CD14-positive monocyte (primary cell): ENCODE results near the gene ZNF391. TPM values are rescaled to one million over a fixed set of nuclear protein-coding genes. Genes with fewer than 3 reads are reported as not detected.

Source experiments
- DNase-seq, 3 donors: peaks; one replicate each; pipeline ENCODE4 v3.0.0-alpha.2; 2011 to 2022
- H2AFZ ChIP-seq: 2 replicates; pipeline ENCODE4 v1.6.0; 2012; ENCODE audit warnings: mild to moderate bottlenecking, low read depth, low read length, inconsistent platforms; ENCODE audit not compliant: insufficient read depth, poor library complexity, severe bottlenecking
- H3K27ac ChIP-seq, 2 donors: 1 replicate in 1 of 2; 2 replicates in 1 of 2; pipeline ENCODE4 v1.5.1; 2012 to 2013; ENCODE audit warnings: low read length in 2 of 2, control low read depth in 1 of 2, inconsistent platforms in 1 of 2, low read depth in 1 of 2, mild to moderate bottlenecking in 1 of 2
- H3K27me3 ChIP-seq, 2 donors: one replicate each; pipeline versions ENCODE4 v1.6.0 to v1.6.1; 2011 to 2013; ENCODE audit warnings: low read length in 2 of 2; ENCODE audit not compliant: control insufficient read depth in 2 of 2, insufficient read depth in 2 of 2
- H3K36me3 ChIP-seq, 2 donors: replicated peaks in 1 of 2; 1 replicate in 1 of 2; 2 replicates in 1 of 2; pipeline versions ENCODE4 v1.5.1 to v1.6.1; 2012 to 2013; ENCODE audit warnings: low read length in 2 of 2, control low read depth in 1 of 2, inconsistent platforms in 1 of 2, mild to moderate bottlenecking in 1 of 2; ENCODE audit not compliant: insufficient read depth in 2 of 2, control insufficient read depth in 1 of 2
- H3K4me1 ChIP-seq, 2 donors: 1 replicate in 1 of 2; 2 replicates in 1 of 2; pipeline versions ENCODE4 v1.5.1 to v1.6.1; 2012 to 2013; ENCODE audit warnings: low read length in 2 of 2, control low read depth in 1 of 2, inconsistent platforms in 1 of 2, mild to moderate bottlenecking in 1 of 2, moderate library complexity in 1 of 2; ENCODE audit not compliant: insufficient read depth in 2 of 2, control insufficient read depth in 1 of 2
- H3K4me2 ChIP-seq: replicated peaks from 2 replicates; pipeline ENCODE3; 2012; ENCODE audit warnings: low read length, moderate library complexity, mild to moderate bottlenecking; ENCODE audit not compliant: poor library complexity, severe bottlenecking; ENCODE audit errors: extremely low read depth
- H3K4me3 ChIP-seq, 3 experiments: fragments of 200-600 bp in 1 of 3; sonication (generic) in 1 of 3; replicated peaks in 1 of 3; 1 replicate in 2 of 3; 2 replicates in 1 of 3; pipeline ENCODE4 v1.5.1; 2011 to 2013; ENCODE audit warnings: low read length in 3 of 3, mild to moderate bottlenecking in 3 of 3, control low read depth in 2 of 3, low read depth in 2 of 3, inconsistent platforms in 1 of 3, moderate library complexity in 1 of 3
- H3K79me2 ChIP-seq: 2 replicates; pipeline ENCODE4 v1.6.0; 2012; ENCODE audit warnings: mild to moderate bottlenecking, control low read depth, inconsistent platforms, low read length, moderate library complexity; ENCODE audit not compliant: insufficient read depth
- H3K9ac ChIP-seq: 2 replicates; pipeline ENCODE4 v1.6.0; 2017; ENCODE audit warnings: low read length, mild to moderate bottlenecking; ENCODE audit not compliant: insufficient read depth, poor library complexity, severe bottlenecking
- H3K9me3 ChIP-seq, 2 donors: replicated peaks in 1 of 2; 1 replicate in 1 of 2; 2 replicates in 1 of 2; pipeline versions ENCODE4 v1.5.1 to v1.6.1; 2012 to 2013; ENCODE audit warnings: low read length in 2 of 2, control low read depth in 1 of 2; ENCODE audit not compliant: control insufficient read depth in 1 of 2, insufficient read depth in 1 of 2
- H4K20me1 ChIP-seq: 2 replicates; pipeline ENCODE4 v1.6.0; 2012; ENCODE audit warnings: mild to moderate bottlenecking, low read length, control low read depth, moderate library complexity; ENCODE audit not compliant: insufficient read depth
- H3K27ac Mint-ChIP-seq, 7 donors: one replicate each; pipeline ENCODE4 v1.8.0; 2020; ENCODE audit warnings: mild to moderate bottlenecking in 7 of 7, mixed read lengths in 7 of 7, moderate library complexity in 6 of 7, inconsistent platforms in 2 of 7
- H3K27me3 Mint-ChIP-seq, 3 donors: one replicate each; pipeline ENCODE4 v1.8.0; 2021 to 2022; ENCODE audit warnings: low read depth in 3 of 3, mild to moderate bottlenecking in 3 of 3, mixed read lengths in 3 of 3, moderate library complexity in 3 of 3, inconsistent platforms in 1 of 3
- H3K36me3 Mint-ChIP-seq, 2 donors: one replicate each; pipeline ENCODE4 v1.8.0; 2020; ENCODE audit warnings: mixed read lengths in 2 of 2, inconsistent platforms in 1 of 2, mild to moderate bottlenecking in 1 of 2
- H3K4me1 Mint-ChIP-seq: one replicate; pipeline ENCODE4 v1.8.0; 2020; ENCODE audit warnings: mild to moderate bottlenecking, mixed read lengths
- H3K4me3 Mint-ChIP-seq, 2 donors: one replicate each; pipeline ENCODE4 v1.8.0; 2020; ENCODE audit warnings: mild to moderate bottlenecking in 2 of 2, mixed read lengths in 2 of 2, moderate library complexity in 1 of 2
- H3K9me3 Mint-ChIP-seq, 7 donors: one replicate each; pipeline ENCODE4 v1.8.0; 2020 to 2022; ENCODE audit warnings: mixed read lengths in 7 of 7, mild to moderate bottlenecking in 6 of 7, moderate library complexity in 6 of 7, inconsistent platforms in 2 of 7
- WGBS: methylation state at CpG from one replicate; pipeline ENCODE4 v1.1.5; 2013; ENCODE audit warnings: missing lambda C conversion rate; ENCODE audit not compliant: insufficient coverage; 5-methylcytosine and 5-hydroxymethylcytosine counted together
- intact Hi-C, 2 donors: fragments of 100-400 bp; cut with micrococcal nuclease; formaldehyde crosslinking; loops; one replicate each; pipeline versions ENCODE4 v1.15.0 to v1.15.1; 2023
- polyA plus RNA-seq, 3 donors: library from polyadenylated mRNA; depleted of rRNA in 1 of 3; unstranded in 2 of 3; stranded (reverse) in 1 of 3; fragments of 300-500 nt in 2 of 3; fragments of >200 nt in 1 of 3; fragmentation: Illumina TruSeq in 2 of 3; gene quantifications; 1 replicate in 2 of 3; 2 replicates in 1 of 3; pipeline ENCODE4 v1.2.3, GENCODE V29; 2012 to 2021
- TF ChIP-seq, protein P1 (sequence below): fragments of 200-600 bp; IDR thresholded peaks from one replicate; pipeline ENCODE4 v1.8.0; 2022; ENCODE audit warnings: antibody characterized with exemption, mild to moderate bottlenecking

The ZNF391 gene
- polyA plus RNA-seq, 3 donors: 0.07 to 0.17 TPM; not detected in 1

DNA sequence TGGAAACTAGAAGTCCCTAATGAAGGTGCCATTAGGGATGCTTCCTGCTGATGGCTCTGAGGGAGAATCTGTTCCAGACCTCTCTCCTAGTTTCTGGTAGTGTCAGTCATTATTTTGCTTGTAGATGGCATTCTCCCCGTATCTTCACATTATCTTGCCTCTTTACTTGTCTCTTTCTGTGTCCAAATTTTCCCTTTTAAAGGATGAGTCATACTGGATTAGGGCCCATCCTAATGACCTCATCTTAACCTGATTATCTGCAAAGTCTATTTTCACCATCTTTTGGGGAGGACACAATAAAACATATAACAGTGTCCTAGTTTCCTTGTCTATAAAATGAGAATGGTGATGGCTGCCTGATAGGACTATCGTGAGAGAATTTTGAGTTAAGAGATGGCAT is 27.3 kb downstream of the ZNF391 start:
- intact Hi-C loops: no loop called here
- Histone ChIP-seq H3K27ac (no peak overlapping the region), H3K36me3 (no peaks in the 10 kb centered on the region), H3K4me2 (no peak overlapping the region), H3K79me2 (no peaks in the 10 kb centered on the region), H3K4me3 (no peak overlapping the region), H3K9me3 (peaks cover 19 to 47% of the 10 kb centered on the region in 2 donors), H3K4me1 (no peaks in the 10 kb centered on the region), H3K9ac (no peak overlapping the region), H2AFZ (no peak overlapping the region), H3K27me3 (no peaks in the 10 kb centered on the region), H4K20me1 (no peaks in the 10 kb centered on the region)
- DNase-seq: no peak
- peaks cover 0 to 2% (median 0%) of the 10 kb centered on the region in 3 donors for H3K27me3 Mint-ChIP-seq
- H3K4me1 Mint-ChIP-seq: no peaks in the 10 kb centered on the region
- no peak overlapping the region for H3K27ac Mint-ChIP-seq
- no peak overlapping the region for H3K4me3 Mint-ChIP-seq
- no CpG with 5 or more reads among the region's 2 CpGs for WGBS
- no peaks in the 10 kb centered on the region for H3K36me3 Mint-ChIP-seq
- peaks cover 12 to 28% (median 18%) of the 10 kb centered on the region in 7 donors for H3K9me3 Mint-ChIP-seq
- TF ChIP-seq, protein P1, sequence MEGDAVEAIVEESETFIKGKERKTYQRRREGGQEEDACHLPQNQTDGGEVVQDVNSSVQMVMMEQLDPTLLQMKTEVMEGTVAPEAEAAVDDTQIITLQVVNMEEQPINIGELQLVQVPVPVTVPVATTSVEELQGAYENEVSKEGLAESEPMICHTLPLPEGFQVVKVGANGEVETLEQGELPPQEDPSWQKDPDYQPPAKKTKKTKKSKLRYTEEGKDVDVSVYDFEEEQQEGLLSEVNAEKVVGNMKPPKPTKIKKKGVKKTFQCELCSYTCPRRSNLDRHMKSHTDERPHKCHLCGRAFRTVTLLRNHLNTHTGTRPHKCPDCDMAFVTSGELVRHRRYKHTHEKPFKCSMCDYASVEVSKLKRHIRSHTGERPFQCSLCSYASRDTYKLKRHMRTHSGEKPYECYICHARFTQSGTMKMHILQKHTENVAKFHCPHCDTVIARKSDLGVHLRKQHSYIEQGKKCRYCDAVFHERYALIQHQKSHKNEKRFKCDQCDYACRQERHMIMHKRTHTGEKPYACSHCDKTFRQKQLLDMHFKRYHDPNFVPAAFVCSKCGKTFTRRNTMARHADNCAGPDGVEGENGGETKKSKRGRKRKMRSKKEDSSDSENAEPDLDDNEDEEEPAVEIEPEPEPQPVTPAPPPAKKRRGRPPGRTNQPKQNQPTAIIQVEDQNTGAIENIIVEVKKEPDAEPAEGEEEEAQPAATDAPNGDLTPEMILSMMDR: no peak

DNA sequence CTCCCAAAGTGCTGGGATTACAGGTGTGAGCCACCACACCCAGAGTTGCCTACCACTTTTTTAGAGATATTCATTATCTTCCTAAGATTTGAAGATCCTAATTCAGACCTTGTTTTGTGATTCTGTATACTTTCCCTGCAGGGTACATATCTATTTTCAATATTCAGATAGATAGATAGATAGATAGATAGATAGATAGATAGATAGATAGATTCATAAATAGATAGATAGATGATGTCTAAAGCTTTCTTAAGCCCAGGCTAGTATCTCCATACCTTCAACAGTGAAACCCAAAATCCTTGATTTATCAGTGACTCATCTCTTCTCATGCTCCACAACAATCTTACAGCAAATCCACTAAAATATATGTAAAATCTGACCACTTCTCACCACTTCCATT is 30.8 kb downstream of the ZNF391 start:
- no peaks in the 10 kb centered on the region for H3K27me3 ChIP-seq
- H4K20me1 ChIP-seq: no peaks in the 10 kb centered on the region
- H3K27ac ChIP-seq: no peak overlapping the region
- H3K9ac ChIP-seq: no peak overlapping the region
- peaks cover 28 to 55% of the 10 kb centered on the region in 2 donors for H3K9me3 ChIP-seq
- H3K79me2 ChIP-seq: no peaks in the 10 kb centered on the region
- intact Hi-C loops: no loop called here
- H3K36me3 Mint-ChIP-seq: no peaks in the 10 kb centered on the region
- no peak overlapping the region for H3K4me2 ChIP-seq
- no peak overlapping the region for H3K27ac Mint-ChIP-seq
- TF ChIP-seq, protein P1: no peak
- no peak overlapping the region for H3K4me3 Mint-ChIP-seq
- no peak overlapping the region for H3K4me3 ChIP-seq
- H3K4me1 ChIP-seq: no peaks in the 10 kb centered on the region
- H3K36me3 ChIP-seq: no peaks in the 10 kb centered on the region
- DNase-seq: no peak
- no peak overlapping the region for H2AFZ ChIP-seq
- peaks cover 24 to 40% (median 31%) of the 10 kb centered on the region in 7 donors for H3K9me3 Mint-ChIP-seq
- H3K27me3 Mint-ChIP-seq: peaks cover 0 to 2% (median 0%) of the 10 kb centered on the region in 3 donors
- no peaks in the 10 kb centered on the region for H3K4me1 Mint-ChIP-seq
